K562 (cell line): ENCODE measurements around the gene GUK1. TPM values are rescaled to one million over a fixed set of nuclear protein-coding genes. Genes with fewer than 3 reads are reported as not detected.
A peak's percentile ranks its signal among the peaks of the same experiment; 100 is the strongest.

Source experiments
- ATF1 ChIP-seq, 2 experiments: fragments of 450-650 bp in 1 of 2; IDR thresholded peaks; 2 replicates each; pipeline ENCODE4 v1.6.1; 2016; ENCODE audit warnings: missing compliant biosample characterization in 1 of 2, missing genetic modification characterization in 1 of 2
- ELK1 ChIP-seq: sonication (generic); formaldehyde crosslinking; IDR thresholded peaks from 2 replicates; pipeline ENCODE4 v1.8.1; 2022; ENCODE audit warnings: missing genetic modification reagents
- ESRRA ChIP-seq: fragments of 450-650 bp; IDR thresholded peaks from 2 replicates; pipeline ENCODE4 v1.6.1; 2014; ENCODE audit warnings: low read depth, mild to moderate bottlenecking, moderate library complexity, borderline replicate concordance
- ETS1 ChIP-seq: conservative IDR thresholded peaks from 2 replicates; pipeline ENCODE4 v1.6.1; 2011; ENCODE audit warnings: low read depth, mild to moderate bottlenecking, low read length; ENCODE audit not compliant: control insufficient read depth
- FIP1L1 ChIP-seq: fragments of 200-400 bp; formaldehyde crosslinking; IDR thresholded peaks from 2 replicates; pipeline ENCODE4 v1.6.1; 2018; ENCODE audit warnings: mild to moderate bottlenecking, low read depth, low read length; ENCODE audit not compliant: poor library complexity, severe bottlenecking
- FOXO4 ChIP-seq: fragments of 450-650 bp; formaldehyde crosslinking; IDR thresholded peaks from 2 replicates; pipeline ENCODE4 v1.4.0; 2020; ENCODE audit warnings: mild to moderate bottlenecking, moderate library complexity
- FOXP4 ChIP-seq: sonication (generic); formaldehyde crosslinking; IDR thresholded peaks from 2 replicates; pipeline ENCODE4 v1.8.0; 2022; ENCODE audit warnings: mild to moderate bottlenecking, missing genetic modification reagents, borderline replicate concordance
- HDAC8 ChIP-seq: fragments of 450-650 bp; IDR thresholded peaks from 2 replicates; pipeline ENCODE4 v1.6.1; 2016; ENCODE audit warnings: mild to moderate bottlenecking, missing genetic modification characterization, moderate library complexity, missing compliant biosample characterization
- ILF3 ChIP-seq: fragments of 450-650 bp; IDR thresholded peaks from 2 replicates; pipeline ENCODE4 v1.6.1; 2018; ENCODE audit warnings: antibody characterized with exemption, mild to moderate bottlenecking, moderate library complexity, borderline replicate concordance
- KDM2B ChIP-seq: fragments of 250-450 bp; sonication (Bioruptor Pico); IDR thresholded peaks from 2 replicates; pipeline ENCODE4 v1.8.0; 2021; ENCODE audit warnings: mild to moderate bottlenecking, moderate library complexity
- POLR2AphosphoS2 ChIP-seq: IDR thresholded peaks from 2 replicates; pipeline ENCODE4 v1.6.1; 2012; ENCODE audit warnings: low read length, improper control_type of control experiment
- POLR2H ChIP-seq: IDR thresholded peaks from 2 replicates; pipeline ENCODE4 v1.6.1; 2016; ENCODE audit warnings: missing genetic modification characterization, low read depth, mild to moderate bottlenecking, control low read depth, missing compliant biosample characterization, moderate library complexity
- PREB ChIP-seq: sonication (generic); formaldehyde crosslinking; IDR thresholded peaks from 2 replicates; pipeline ENCODE4 v1.8.1; 2023; ENCODE audit warnings: mild to moderate bottlenecking, missing genetic modification reagents
- SMARCC2 ChIP-seq: fragments of 450-650 bp; IDR thresholded peaks from 2 replicates; pipeline ENCODE4 v1.6.1; 2017; ENCODE audit warnings: antibody characterized with exemption, moderate library complexity, mild to moderate bottlenecking, low read depth
- SNIP1 ChIP-seq: fragments of 450-650 bp; IDR thresholded peaks from 2 replicates; pipeline ENCODE4 v1.7.1; 2017; ENCODE audit warnings: low read depth, mild to moderate bottlenecking
- TOE1 ChIP-seq, 2 experiments: fragments of 450-650 bp in 1 of 2; sonication (generic) in 1 of 2; formaldehyde crosslinking in 1 of 2; IDR thresholded peaks; 2 replicates each; pipeline versions ENCODE4 v1.7.1 to v1.8.0; 2016 to 2022; ENCODE audit warnings: borderline replicate concordance in 2 of 2, mild to moderate bottlenecking in 2 of 2, antibody characterized with exemption in 1 of 2, inconsistent platforms in 1 of 2, low read depth in 1 of 2, missing genetic modification reagents in 1 of 2, moderate library complexity in 1 of 2
- YBX1 ChIP-seq: fragments of 450-650 bp; IDR thresholded peaks from 2 replicates; pipeline ENCODE4 v1.7.1; 2016; ENCODE audit warnings: mild to moderate bottlenecking
- ZNF3 ChIP-seq: fragments of 250-450 bp; sonication (Bioruptor Pico); IDR thresholded peaks from 2 replicates; pipeline ENCODE4 v1.5.0; 2021; ENCODE audit warnings: mild to moderate bottlenecking, moderate library complexity
- ZNF764 ChIP-seq: fragments of 250-450 bp; sonication (Bioruptor Pico); IDR thresholded peaks from 2 replicates; pipeline ENCODE4 v1.4.0; 2020; ENCODE audit warnings: low read depth, mild to moderate bottlenecking, moderate library complexity
- polyA plus RNA-seq, 8 experiments: library from polyadenylated mRNA; depleted of rRNA in 4 of 8; stranded (reverse) in 5 of 8; unstranded in 3 of 8; fragments of >200 nt; fragmentation: Nextera tagmentation in 2 of 8; fragmentation: Illumina TruSeq in 1 of 8; extraction: Ambion mirVana in 2 of 8; extraction: Trizol in 1 of 8; gene quantifications; 2 replicates each; pipeline versions ENCODE4 v1.2.1 to v1.2.3, GENCODE V29; 2011 to 2014; ENCODE audit warnings: inconsistent platforms in 1 of 8, missing spikeins in 1 of 8
- total RNA-seq, 7 experiments: library from RNA; depleted of rRNA in 6 of 7; stranded (reverse); fragments of >200 nt in 6 of 7; fragmentation: Illumina TruSeq in 2 of 7; extraction: Trizol in 2 of 7; gene quantifications; 2 replicates each; pipeline versions ENCODE4 v1.2.1 to v1.2.3, GENCODE V29; 2011 to 2021; ENCODE audit warnings: low replicate concordance in 1 of 7

GUK1 gene
- total and polyA plus RNA-seq, 9 of the 15 experiments (the other 6 are each of a cell fraction or from before 2014, with no cell fraction given): 7.0 to 331 (median 132) TPM

- TF ChIP-seq PREB (CRISPR knock-in tag) (0 out of 2 replicates have a peak, but pooled peaks have one; percentile 20), YBX1 (no peak), TOE1 (IDR thresholded peaks at IDR 0.05; ENCODE audit: borderline replicate concordance) (peak; percentile 53; the same call in 1 of the 2 replicates), TOE1 (CRISPR knock-in tag; IDR thresholded peaks at IDR 0.05; ENCODE audit: borderline replicate concordance, low read depth) (no peak), ESRRA (peak; percentile 74; the same call in 1 of the 2 replicates), HDAC8 (tag) (no peak), ATF1 (CRISPR knock-in tag; IDR thresholded peaks at IDR 0.05) (peak; percentile 97), ATF1 (tag; IDR thresholded peaks at IDR 0.05) (peak; percentile 100), ILF3 (no peak), KDM2B (CRISPR knock-in tag) (no peak), ETS1 (peak; percentile 61; the same call in 1 of the 2 replicates), SMARCC2 (no peak), FIP1L1 (peak; percentile 98), SNIP1 (no peak), ZNF764 (CRISPR knock-in tag) (no peak), POLR2H (tag) (peak; percentile 68; the same call in 1 of the 2 replicates), ELK1 (CRISPR knock-in tag) (no peak), FOXP4 (peak; percentile 81; the same call in 1 of the 2 replicates), FOXO4 (no peak), ZNF3 (CRISPR knock-in tag) (no peak), POLR2AphosphoS2 (no peak)
Measured at GRCh38 chr1:228102791-228103620, 37.1 kb upstream of the GUK1 start, which contains the start of gene C1orf35 (continued).
